Inferior parietal cortex (tissue), 1 donor: ENCODE data around the gene EREG.
"Not testable (repeated sequence)": the region's sequence is repeated elsewhere in the genome, so short reads cannot be mapped to it uniquely, and the experiment has no call there.

Experiments used
- DNase-seq: peaks from one replicate; pipeline ENCODE4 v3.0.0-alpha.2; 2016; ENCODE audit errors: extremely low spot score

EREG gene

GRCh38 chr4:74390677-74391076 lies 25.7 kb downstream of the EREG start:
- no peak for DNase-seq

GRCh38 chr4:74391346-74391745 lies 26.4 kb downstream of the EREG start:
- no peak for DNase-seq

- DNase-seq = no peak
Measured at GRCh38 chr4:74391890-74392475, 27.0 kb downstream of the EREG start.

- no peak for DNase-seq
Measured at GRCh38 chr4:74394476-74395136, 29.7 kb downstream of the EREG start.

GRCh38 chr4:74395633-74396032 lies 30.7 kb downstream of the EREG start:
- no peak for DNase-seq

- DNase-seq = no peak
Measured at GRCh38 chr4:74397748-74398426, 32.9 kb downstream of the EREG start.

- DNase-seq = not testable (repeated sequence)
Measured at GRCh38 chr4:74398894-74399589, 34.1 kb downstream of the EREG start.

- no peak for DNase-seq
Measured at GRCh38 chr4:74400395-74400794, 35.5 kb downstream of the EREG start.

GRCh38 chr4:74402692-74403456 lies 37.9 kb downstream of the EREG start:
- no peak for DNase-seq

GRCh38 chr4:74407891-74408290 lies 42.9 kb downstream of the EREG start:
- no peak for DNase-seq

GRCh38 chr4:74408639-74409038 lies 43.7 kb downstream of the EREG start:
- DNase-seq = no peak

- no peak for DNase-seq
Measured at GRCh38 chr4:74410272-74410671, 45.3 kb downstream of the EREG start.

- no peak for DNase-seq
Measured at GRCh38 chr4:74412225-74412624, 47.3 kb downstream of the EREG start.

GRCh38 chr4:74413265-74413664 lies 48.3 kb downstream of the EREG start:
- DNase-seq = no peak

GRCh38 chr4:74414149-74414809 lies 49.3 kb downstream of the EREG start:
- no peak for DNase-seq

GRCh38 chr4:74415602-74416300 lies 50.8 kb downstream of the EREG start:
- no peak for DNase-seq

- no peak for DNase-seq
Measured at GRCh38 chr4:74418063-74418670, 53.2 kb downstream of the EREG start.

- no peak for DNase-seq
Measured at GRCh38 chr4:74420863-74421262, 55.9 kb downstream of the EREG start.

GRCh38 chr4:74423104-74423503 lies 58.2 kb downstream of the EREG start:
- no peak for DNase-seq

GRCh38 chr4:74424111-74424510 lies 59.2 kb downstream of the EREG start:
- DNase-seq = no peak
